H1 (cell line): ENCODE measurements around the gene SMIM41. TPM values are rescaled to one million over a fixed set of nuclear protein-coding genes. Genes with fewer than 3 reads are reported as not detected.

ENCODE experiments used
- CTCF ChIA-PET: fragments of 300-600 bp; sonication (Branson Sonifier 250); formaldehyde crosslinking; loops from one replicate; lab custom pipeline; 2021; ENCODE audit not compliant: partially characterized antibody; lab: Charles Lee
- POLR2A ChIA-PET: fragments of 300-600 bp; sonication (Branson Sonifier 250); formaldehyde crosslinking; loops from one replicate; lab custom pipeline; 2021; ENCODE audit warnings: inconsistent platforms; ENCODE audit not compliant: partially characterized antibody; lab: Charles Lee
- DNase-seq, 2 experiments: peaks; one replicate each; pipeline versions ENCODE4 v3.0.0 to v3.0.0-alpha.2; 2010 to 2022; ENCODE audit warnings: low spot score in 2 of 2, low read depth in 1 of 2, mixed read lengths in 1 of 2
- FAIRE-seq: peaks from 2 replicates; lab custom pipeline; 2011; peaks lifted over from hg19 to GRCh38; lab: Jason Lieb, UNC
- H2AFZ ChIP-seq: 2 replicates; pipeline ENCODE4 v1.8.1; 2012; ENCODE audit warnings: low read length, inconsistent platforms
- H2AK5ac ChIP-seq: 2 replicates; pipeline ENCODE4 v1.6.1; 2013; ENCODE audit warnings: low read depth, low read length
- H2BK120ac ChIP-seq: replicated peaks from 2 replicates; pipeline ENCODE3; 2013; ENCODE audit warnings: low read depth, low read length, inconsistent platforms
- H2BK12ac ChIP-seq: 2 replicates; pipeline ENCODE4 v1.6.1; 2013; ENCODE audit warnings: low read depth, low read length
- H2BK15ac ChIP-seq: 2 replicates; pipeline ENCODE4 v1.6.1; 2013; ENCODE audit warnings: low read length
- H2BK20ac ChIP-seq: 2 replicates; pipeline ENCODE4 v1.6.1; 2013; ENCODE audit warnings: low read length
- H2BK5ac ChIP-seq: 2 replicates; pipeline ENCODE4 v1.6.1; 2013; ENCODE audit warnings: low read depth, low read length
- H3K14ac ChIP-seq: 2 replicates; pipeline ENCODE4 v1.6.1; 2013; ENCODE audit warnings: inconsistent platforms; ENCODE audit not compliant: insufficient read length
- H3K18ac ChIP-seq: 2 replicates; pipeline ENCODE4 v1.6.1; 2013; ENCODE audit warnings: low read length; ENCODE audit errors: extremely low read depth
- H3K23ac ChIP-seq: 2 replicates; pipeline ENCODE4 v1.6.1; 2013; ENCODE audit warnings: inconsistent platforms; ENCODE audit not compliant: insufficient read length
- H3K23me2 ChIP-seq: 2 replicates; pipeline ENCODE4 v1.6.1; 2013; ENCODE audit warnings: low read depth, low read length
- H3K27ac ChIP-seq: 2 replicates; pipeline ENCODE4 v1.6.1; 2011; ENCODE audit warnings: low read depth, low read length, inconsistent platforms
- H3K27me3 ChIP-seq, 4 experiments: replicated peaks in 1 of 4; 1 replicate in 1 of 4; 2 replicates in 3 of 4; pipeline versions ENCODE4 v1.6.1 to v1.8.1; 2011 to 2013; ENCODE audit warnings: low read length in 3 of 4, mild to moderate bottlenecking in 3 of 4, inconsistent platforms in 2 of 4, mixed read lengths in 2 of 4, moderate library complexity in 1 of 4; ENCODE audit not compliant: control insufficient read depth in 3 of 4, insufficient read depth in 3 of 4; ENCODE audit errors: extremely low read depth in 1 of 4
- H3K36me3 ChIP-seq, 4 experiments: 2 replicates each; pipeline versions ENCODE4 v1.6.1 to v1.8.1; 2011 to 2013; ENCODE audit warnings: mild to moderate bottlenecking in 4 of 4, low read length in 3 of 4, moderate library complexity in 2 of 4, control low read depth in 1 of 4, inconsistent platforms in 1 of 4; ENCODE audit not compliant: insufficient read depth in 4 of 4, control insufficient read depth in 2 of 4
- H3K4ac ChIP-seq: replicated peaks from 2 replicates; pipeline ENCODE3; 2013; ENCODE audit warnings: low read length, low read depth, mixed read lengths, inconsistent platforms; ENCODE audit not compliant: insufficient read length
- H3K4me1 ChIP-seq, 4 experiments: replicated peaks in 1 of 4; 1 replicate in 1 of 4; 2 replicates in 3 of 4; pipeline versions ENCODE4 v1.6.1 to v1.8.1; 2011 to 2013; ENCODE audit warnings: low read length in 3 of 4, inconsistent platforms in 2 of 4, mixed read lengths in 1 of 4; ENCODE audit not compliant: insufficient read depth in 4 of 4, control insufficient read depth in 3 of 4
- H3K4me2 ChIP-seq, 2 experiments: 2 replicates each; pipeline versions ENCODE4 v1.6.1 to v1.8.1; 2011 to 2013; ENCODE audit warnings: low read depth in 2 of 2, low read length in 2 of 2, control low read depth in 1 of 2, inconsistent platforms in 1 of 2, mild to moderate bottlenecking in 1 of 2; ENCODE audit not compliant: insufficient read depth in 1 of 2
- H3K4me3 ChIP-seq, 4 experiments: fragments of 200-600, 300-600 bp in 1 of 4; sonication (generic), shearing (Covaris generic), sonication (Bioruptor Twin) in 1 of 4; 2 replicates each; pipeline versions ENCODE4 v1.5.1 to v1.8.1; 2011 to 2016; ENCODE audit warnings: low read length in 4 of 4, low read depth in 3 of 4, control low read depth in 2 of 4, inconsistent platforms in 2 of 4, mild to moderate bottlenecking in 2 of 4, mixed read lengths in 1 of 4, moderate library complexity in 1 of 4; ENCODE audit not compliant: insufficient read depth in 2 of 4; ENCODE audit errors: extremely low read depth in 1 of 4
- H3K56ac ChIP-seq: replicated peaks from 2 replicates; pipeline ENCODE3; 2013; ENCODE audit warnings: low read depth, mild to moderate bottlenecking, mixed read lengths, low read length, inconsistent platforms; ENCODE audit not compliant: insufficient read length
- H3K79me1 ChIP-seq: 2 replicates; pipeline ENCODE4 v1.6.1; 2013; ENCODE audit warnings: low read depth, low read length, control low read depth
- H3K79me2 ChIP-seq, 2 experiments: 2 replicates each; pipeline versions ENCODE4 v1.6.1 to v1.8.1; 2012 to 2013; ENCODE audit warnings: low read length in 2 of 2, mild to moderate bottlenecking in 2 of 2, inconsistent platforms in 1 of 2; ENCODE audit not compliant: insufficient read depth in 2 of 2, control insufficient read depth in 1 of 2
- H3K9ac ChIP-seq, 4 experiments: replicated peaks in 1 of 4; 1 replicate in 1 of 4; 2 replicates in 3 of 4; pipeline versions ENCODE4 v1.6.1 to v1.8.1; 2011 to 2013; ENCODE audit warnings: low read depth in 3 of 4, low read length in 3 of 4, control low read depth in 2 of 4, mild to moderate bottlenecking in 2 of 4, moderate library complexity in 2 of 4, inconsistent platforms in 1 of 4; ENCODE audit errors: extremely low read depth in 1 of 4
- H3K9me3 ChIP-seq, 2 experiments: 2 replicates each; pipeline versions ENCODE4 v1.6.1 to v1.8.1; 2012 to 2013; ENCODE audit warnings: mild to moderate bottlenecking in 2 of 2, moderate library complexity in 2 of 2, control low read depth in 1 of 2, inconsistent platforms in 1 of 2, low read depth in 1 of 2, low read length in 1 of 2, mixed read lengths in 1 of 2; ENCODE audit not compliant: insufficient read depth in 2 of 2
- H4K20me1 ChIP-seq, 2 experiments: replicated peaks in 1 of 2; 2 replicates each; pipeline versions ENCODE3 to v1.8.1; 2011 to 2013; ENCODE audit warnings: inconsistent platforms in 2 of 2, low read length in 2 of 2, mild to moderate bottlenecking in 1 of 2; ENCODE audit not compliant: insufficient read depth in 2 of 2, control insufficient read depth in 1 of 2
- H4K5ac ChIP-seq: 2 replicates; pipeline ENCODE4 v1.6.1; 2013; ENCODE audit warnings: low read length, low read depth, mixed read lengths, inconsistent platforms; ENCODE audit not compliant: insufficient read length
- H4K8ac ChIP-seq: 2 replicates; pipeline ENCODE4 v1.8.0; 2013; ENCODE audit warnings: mild to moderate bottlenecking, moderate library complexity, low read length, inconsistent platforms; ENCODE audit not compliant: insufficient read depth; ENCODE audit errors: extremely low read depth
- H4K91ac ChIP-seq: replicated peaks from 2 replicates; pipeline ENCODE3; 2013; ENCODE audit warnings: low read length, mixed read lengths, inconsistent platforms; ENCODE audit not compliant: insufficient read length
- CHD2 ChIP-seq: IDR thresholded peaks from 2 replicates; pipeline ENCODE4 v1.6.1; 2012; ENCODE audit warnings: low read length, improper control_type of control experiment
- EP300 ChIP-seq, 2 experiments: IDR thresholded peaks; 1 replicate in 1 of 2; 2 replicates in 1 of 2; pipeline ENCODE4 v1.6.1; 2011 to 2012; ENCODE audit warnings: low read depth in 2 of 2, low read length in 2 of 2, mild to moderate bottlenecking in 2 of 2, borderline replicate concordance in 1 of 2, inconsistent platforms in 1 of 2, moderate library complexity in 1 of 2
- JUN ChIP-seq: IDR thresholded peaks from 2 replicates; pipeline ENCODE4 v1.6.1; 2011; ENCODE audit warnings: low read depth, mild to moderate bottlenecking, improper control_type of control experiment, low read length
- KDM1A ChIP-seq: fragments of 200-600, 300-600 bp; sonication (generic); IDR thresholded peaks from 2 replicates; pipeline ENCODE4 v1.7.1; 2016; ENCODE audit warnings: mild to moderate bottlenecking, low read length, borderline replicate concordance
- MAFK ChIP-seq: IDR thresholded peaks from 2 replicates; pipeline ENCODE4 v1.6.1; 2012; ENCODE audit warnings: low read depth, mild to moderate bottlenecking, improper control_type of control experiment, low read length
- NANOG ChIP-seq: IDR thresholded peaks from 2 replicates; pipeline ENCODE4 v1.6.1; 2011; ENCODE audit warnings: low read length, low read depth, mild to moderate bottlenecking, inconsistent platforms; ENCODE audit not compliant: insufficient read depth, poor library complexity, severe bottlenecking
- RBBP5 ChIP-seq: IDR thresholded peaks from 2 replicates; pipeline ENCODE4 v1.7.1; 2012; ENCODE audit warnings: low read depth, mild to moderate bottlenecking, inconsistent platforms, low read length, moderate library complexity, borderline replicate concordance
- SP1 ChIP-seq: IDR thresholded peaks from 2 replicates; pipeline ENCODE4 v1.6.1; 2011; ENCODE audit warnings: low read depth, low read length
- SP2 ChIP-seq: IDR thresholded peaks from 2 replicates; pipeline ENCODE4 v1.6.1; 2012; ENCODE audit warnings: mild to moderate bottlenecking, low read length, inconsistent platforms
- TCF12 ChIP-seq: IDR thresholded peaks from 2 replicates; pipeline ENCODE4 v1.6.1; 2011; ENCODE audit warnings: low read depth, mild to moderate bottlenecking, low read length
- WGBS, 2 experiments: shearing (Covaris generic) in 1 of 2; methylation state at CpG; one replicate each; pipeline versions ENCODE4 v1.1.6 to v1.1.7; 2013 to 2015; ENCODE audit warnings: low lambda C conversion rate in 2 of 2, mixed read lengths in 2 of 2, inconsistent platforms in 1 of 2, low coverage in 1 of 2, missing lambda C conversion rate in 1 of 2; ENCODE audit not compliant: insufficient replicate concordance in 2 of 2, insufficient coverage in 1 of 2, insufficient read length in 1 of 2; ENCODE audit errors: extremely low coverage in 1 of 2, missing lambda C conversion rate in 1 of 2; 5-methylcytosine and 5-hydroxymethylcytosine counted together
- polyA plus RNA-seq, 7 experiments: library from polyadenylated mRNA; depleted of rRNA in 3 of 7; stranded (reverse) in 5 of 7; unstranded in 2 of 7; fragments of >200 nt in 5 of 7; fragments of 200-250 nt in 2 of 7; gene quantifications; 1 replicate in 5 of 7; 2 replicates in 1 of 7; 4 replicates in 1 of 7; pipeline versions ENCODE4 v1.2.1 to v1.2.3, GENCODE V29; 2011 to 2013; ENCODE audit warnings: missing spikeins in 2 of 7, mixed read lengths in 2 of 7
- total RNA-seq: library from RNA; stranded (reverse); fragmentation: NEBNext Ultra II Directional; extraction: Animal tissue kit (Norgen Biotek cat#: 25700); gene quantifications from 2 replicates; pipeline ENCODE4 v1.2.1, GENCODE V29; 2021

The SMIM41 gene
- total and polyA plus RNA-seq, 2 of the 8 experiments (the other 6 are each of a cell fraction or from before 2014, with no cell fraction given), result 0.28 to 0.98 TPM

- Histone ChIP-seq H3K23ac (no peak overlapping the region), H2AK5ac (0 out of 2 replicates have a peak overlapping the region, but pooled peaks have one; percentile 6), H2AFZ (no peak overlapping the region), H4K91ac (no peak overlapping the region), H3K9ac (no peak overlapping the region), H3K9me3 (no peaks in the 10 kb centered on the region), H2BK12ac (peak overlapping the region; percentile 95), H4K8ac (no peak overlapping the region), H2BK20ac (0 out of 2 replicates have a peak overlapping the region, but pooled peaks have one; percentile 72), H3K14ac (no peak overlapping the region), H3K18ac (no peak overlapping the region), H4K20me1 (peaks cover 2 to 5% of the 10 kb centered on the region in 2 experiments), H3K79me1 (0 out of 2 replicates have a peak, but pooled peaks cover 2% of the 10 kb centered on the region), H4K5ac (no peak overlapping the region), H3K79me2 (peaks cover 0 to 20% of the 10 kb centered on the region in 2 experiments; a peak in 3 of 4 replicates), H3K4ac (no peak overlapping the region), H3K4me2 (no peak overlapping the region), H2BK15ac (peak overlapping the region; percentile 36; the same call in 1 of the 2 replicates), H2BK5ac (peak overlapping the region; percentile 56; the same call in 1 of the 2 replicates), H3K4me1 (peaks cover 5 to 7% (median 6%) of the 10 kb centered on the region in 4 experiments; a peak in 6 of 7 replicates), H3K4me3 (no peak overlapping the region), H3K23me2 (peaks cover 2% of the 10 kb centered on the region; the same call in 1 of the 2 replicates), H3K27me3 (peaks cover 2 to 32% (median 22%) of the 10 kb centered on the region in 4 experiments; a peak in 6 of 7 replicates), H3K36me3 (no peaks in the 10 kb centered on the region), H3K27ac (no peak overlapping the region), H3K56ac (no peak overlapping the region), H2BK120ac (no peak overlapping the region)
- CTCF ChIA-PET, result interaction anchor here (0.8 to 22.7 kb wide), 5 partner anchors 10 to 36 kb away, joined by 3 to 1249 read pairs (median 3); partner anchors contain the start of genes ATG101 and TAMALIN
- DNase-seq, result no peak
- WGBS, 2 experiments, result 91% methylated on average over 4 of the region's 4 CpGs; no CpG with 5 or more reads in 1 of the 2 experiments
- POLR2A ChIA-PET, result interaction anchor here (1.0 to 5.2 kb wide), 2 partner anchors 9 to 16 kb away, joined by 4 to 38 read pairs; partner anchors contain the start of gene NR4A1
- FAIRE-seq, result no peak
- TF ChIP-seq MAFK, result no peak
- no peak for TF ChIP-seq RBBP5
- no peak for TF ChIP-seq NANOG
- no peak for TF ChIP-seq CHD2
- TF ChIP-seq KDM1A, result no peak
- no peak for TF ChIP-seq SP2
- TF ChIP-seq TCF12, result no peak
- TF ChIP-seq JUN, result no peak
- no peak for TF ChIP-seq EP300 (IDR thresholded peaks at IDR 0.05; ENCODE audit: borderline replicate concordance in 1 of 2, low read depth in 2 of 2, low read length in 2 of 2)
- TF ChIP-seq SP1, result no peak
Observed at GRCh38 chr12:52035190-52035589, 44.3 kb upstream of the SMIM41 start.
